ENCODE results near the gene SGCG.
"Not testable (repeated sequence)": the region's sequence is repeated elsewhere in the genome, so short reads cannot be mapped to it uniquely, and the experiment has no call there.

The SGCG gene

GRCh38 chr13:23180711-23181110 is at the start of gene SGCG:
Gene SGCG (plus strand): TSS chr13:23180979. CDS start chr13:23203695, 22,716 bp downstream.
- no peak for DNase-seq

GRCh38 chr13:23134542-23134941 is 46.2 kb upstream of the SGCG start:
- DNase-seq: no peak

GRCh38 chr13:23140492-23140891 is 40.3 kb upstream of the SGCG start:
- no peak for DNase-seq

GRCh38 chr13:23141964-23142363 is 38.8 kb upstream of the SGCG start:
- no peak for DNase-seq

GRCh38 chr13:23142607-23143006 is 38.2 kb upstream of the SGCG start:
- not testable (repeated sequence) for DNase-seq

- no peak for DNase-seq
Observed at GRCh38 chr13:23144431-23144830, 36.3 kb upstream of the SGCG start.

GRCh38 chr13:23146006-23146405 is 34.8 kb upstream of the SGCG start:
- no peak for DNase-seq

GRCh38 chr13:23146811-23147625 is 33.8 kb upstream of the SGCG start:
- no peak for DNase-seq

GRCh38 chr13:23147827-23148226 is 33.0 kb upstream of the SGCG start:
- no peak for DNase-seq

- no peak for DNase-seq
Observed at GRCh38 chr13:23157781-23158180, 23.0 kb upstream of the SGCG start.

GRCh38 chr13:23159205-23159759 is 21.5 kb upstream of the SGCG start:
- no peak for DNase-seq

- DNase-seq: no peak
Observed at GRCh38 chr13:23159760-23160637, 20.8 kb upstream of the SGCG start.

GRCh38 chr13:23160638-23161480 is 19.9 kb upstream of the SGCG start:
- no peak for DNase-seq

- DNase-seq: no peak
Observed at GRCh38 chr13:23161481-23161825, 19.3 kb upstream of the SGCG start.

GRCh38 chr13:23175920-23176319 is 4.9 kb upstream of the SGCG start:
- no peak for DNase-seq

- no peak for DNase-seq
Observed at GRCh38 chr13:23182142-23182541, 1.4 kb downstream of the SGCG start.

- no peak for DNase-seq
Observed at GRCh38 chr13:23183292-23183691, 2.5 kb downstream of the SGCG start.

- no peak for DNase-seq
Observed at GRCh38 chr13:23185542-23185941, 4.8 kb downstream of the SGCG start.

GRCh38 chr13:23201870-23202269 is 21.1 kb downstream of the SGCG start:
- DNase-seq: no peak

GRCh38 chr13:23202383-23202782 is 21.6 kb downstream of the SGCG start:
- no peak for DNase-seq

GRCh38 chr13:23203516-23203915 is 22.7 kb downstream of the SGCG start:
- DNase-seq: no peak

GRCh38 chr13:23205807-23206206 is 25.0 kb downstream of the SGCG start:
- no peak for DNase-seq

GRCh38 chr13:23212671-23213070 is 31.9 kb downstream of the SGCG start:
- no peak for DNase-seq

Data from NCI-H187 treated with DMSO at 0.1 percent for 48 hours (cell line).